ENCODE results near the gene IPO5. TPM values are rescaled to one million over a fixed set of nuclear protein-coding genes. Genes with fewer than 3 reads are reported as not detected.

IPO5 gene
- total RNA-seq, 2 donors from 2014 or later, result 110 to 131 TPM

DNA sequence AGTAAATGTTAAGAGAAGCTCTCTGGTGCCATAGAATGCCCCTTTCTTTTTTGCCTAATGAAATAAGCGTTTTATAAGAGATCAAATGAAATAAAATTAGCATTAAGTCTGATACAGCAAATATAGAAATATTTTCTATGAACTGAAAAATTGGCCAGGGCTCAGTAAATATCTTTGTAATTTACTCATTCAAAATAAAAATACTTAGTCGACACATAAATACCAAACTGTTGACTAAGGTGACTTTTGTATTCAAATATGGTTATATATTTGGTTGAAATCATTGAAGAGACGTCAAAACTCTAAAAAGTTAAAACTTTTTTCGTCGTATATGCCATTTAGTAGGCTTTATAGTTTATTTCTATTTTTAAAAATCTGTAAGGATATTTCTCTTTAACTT, 25.6 kb downstream of the IPO5 start:
- ATAC-seq (ENCODE audit: insufficient number of reproducible peaks, low FRiP score, low read depth), result no peak
- Histone ChIP-seq H3K4me3 (peak overlapping the region; percentile 10), H3K4me1 (ENCODE audit: control insufficient read depth in 1 of 2, low read depth in 2 of 2) (peaks cover 15 to 19% of the 10 kb centered on the region in 2 donors), H3K36me3 (peaks cover 5% of the 10 kb centered on the region), H3K27me3 (replicated peaks; ENCODE audit: insufficient read depth) (no peaks in the 10 kb centered on the region), H3K9me3 (no peaks in the 10 kb centered on the region), H3K27ac (no peak overlapping the region)
- TF ChIP-seq, protein P1, sequence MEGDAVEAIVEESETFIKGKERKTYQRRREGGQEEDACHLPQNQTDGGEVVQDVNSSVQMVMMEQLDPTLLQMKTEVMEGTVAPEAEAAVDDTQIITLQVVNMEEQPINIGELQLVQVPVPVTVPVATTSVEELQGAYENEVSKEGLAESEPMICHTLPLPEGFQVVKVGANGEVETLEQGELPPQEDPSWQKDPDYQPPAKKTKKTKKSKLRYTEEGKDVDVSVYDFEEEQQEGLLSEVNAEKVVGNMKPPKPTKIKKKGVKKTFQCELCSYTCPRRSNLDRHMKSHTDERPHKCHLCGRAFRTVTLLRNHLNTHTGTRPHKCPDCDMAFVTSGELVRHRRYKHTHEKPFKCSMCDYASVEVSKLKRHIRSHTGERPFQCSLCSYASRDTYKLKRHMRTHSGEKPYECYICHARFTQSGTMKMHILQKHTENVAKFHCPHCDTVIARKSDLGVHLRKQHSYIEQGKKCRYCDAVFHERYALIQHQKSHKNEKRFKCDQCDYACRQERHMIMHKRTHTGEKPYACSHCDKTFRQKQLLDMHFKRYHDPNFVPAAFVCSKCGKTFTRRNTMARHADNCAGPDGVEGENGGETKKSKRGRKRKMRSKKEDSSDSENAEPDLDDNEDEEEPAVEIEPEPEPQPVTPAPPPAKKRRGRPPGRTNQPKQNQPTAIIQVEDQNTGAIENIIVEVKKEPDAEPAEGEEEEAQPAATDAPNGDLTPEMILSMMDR (IDR thresholded peaks at IDR 0.05), result no peak
- no peak for DNase-seq (ENCODE audit: low spot score)

DNA sequence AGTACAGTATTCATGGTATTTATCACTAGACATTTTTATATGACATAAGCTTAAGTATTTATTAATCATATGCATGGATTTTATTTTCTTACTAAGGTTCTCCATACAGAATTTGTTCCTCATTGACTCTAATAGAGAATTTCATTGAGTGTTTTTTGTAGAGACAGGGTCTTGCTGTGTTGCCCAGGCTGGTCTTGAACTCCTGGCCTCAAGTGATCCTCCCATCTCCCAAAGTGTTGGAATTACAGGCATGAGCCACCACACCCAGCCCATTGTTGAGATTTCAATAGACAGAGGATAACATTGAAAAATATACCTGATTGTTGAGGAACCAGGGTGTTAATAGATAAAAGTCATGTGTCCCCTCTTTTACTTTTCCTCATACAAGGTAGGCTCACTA, 26.1 kb downstream of the IPO5 start:
- ATAC-seq (ENCODE audit: insufficient number of reproducible peaks, low FRiP score, low read depth) (no peak), DNase-seq (ENCODE audit: low spot score) (no peak)
- H3K27ac ChIP-seq, result no peak overlapping the region
- TF ChIP-seq, protein P1 (IDR thresholded peaks at IDR 0.05), result no peak
- peaks cover 15 to 19% of the 10 kb centered on the region in 2 donors for H3K4me1 ChIP-seq (ENCODE audit: control insufficient read depth in 1 of 2, low read depth in 2 of 2)
- no peaks in the 10 kb centered on the region for H3K9me3 ChIP-seq
- H3K4me3 ChIP-seq, result no peak overlapping the region
- H3K27me3 ChIP-seq (replicated peaks; ENCODE audit: insufficient read depth), result no peaks in the 10 kb centered on the region
- H3K36me3 ChIP-seq, result peaks cover 5% of the 10 kb centered on the region

DNA sequence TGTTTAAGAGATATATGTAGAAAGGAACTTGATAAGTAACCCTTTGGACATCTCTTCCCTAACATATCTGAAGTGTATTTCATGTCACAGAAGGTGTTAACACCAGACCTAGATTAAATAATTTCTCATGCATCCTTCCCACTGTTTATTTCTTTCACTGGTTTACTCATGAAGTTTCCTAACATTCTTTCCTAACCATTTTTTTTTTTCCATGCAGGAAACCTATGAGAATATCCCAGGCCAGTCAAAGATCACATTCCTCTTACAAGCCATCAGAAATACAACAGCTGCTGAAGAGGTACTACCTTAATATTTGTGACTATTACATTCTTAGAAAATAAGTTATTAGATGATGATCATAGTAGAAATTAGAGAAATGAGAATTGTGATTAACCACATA, 28.8 kb downstream of the IPO5 start:
- peaks cover 15 to 17% of the 10 kb centered on the region in 2 donors for H3K4me1 ChIP-seq (ENCODE audit: control insufficient read depth in 1 of 2, low read depth in 2 of 2)
- no peak overlapping the region for H3K27ac ChIP-seq
- no peaks in the 10 kb centered on the region for H3K9me3 ChIP-seq
- TF ChIP-seq, protein P1 (IDR thresholded peaks at IDR 0.05), result no peak
- ATAC-seq (ENCODE audit: insufficient number of reproducible peaks, low FRiP score, low read depth), result no peak
- no peak for DNase-seq (ENCODE audit: low spot score)
- H3K4me3 ChIP-seq, result no peak overlapping the region
- H3K36me3 ChIP-seq, result peaks cover 27% of the 10 kb centered on the region
- H3K27me3 ChIP-seq (replicated peaks; ENCODE audit: insufficient read depth), result no peaks in the 10 kb centered on the region

DNA sequence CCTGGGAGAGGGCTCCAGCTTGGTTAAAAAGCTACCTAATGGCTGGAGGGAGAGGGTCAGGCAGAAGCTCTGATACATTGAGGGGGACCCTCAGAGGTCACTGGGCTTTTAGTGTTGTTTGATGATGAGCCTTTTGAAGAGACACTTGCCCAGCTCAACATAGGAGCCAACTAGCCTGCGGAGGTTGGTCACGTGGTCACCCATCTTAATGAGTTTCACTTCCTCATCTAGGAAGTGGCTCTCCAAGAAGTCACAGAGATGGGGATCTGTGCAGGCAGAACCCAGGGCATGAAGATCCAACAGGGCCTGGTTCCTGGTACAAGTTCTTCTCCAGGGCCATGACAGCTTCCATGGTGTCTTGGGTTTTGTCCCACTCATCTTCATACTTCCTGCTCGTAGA, 33.4 kb downstream of the IPO5 start:
- Histone ChIP-seq H3K27me3 (replicated peaks; ENCODE audit: insufficient read depth) (no peaks in the 10 kb centered on the region), H3K4me3 (no peak overlapping the region), H3K27ac (no peak overlapping the region), H3K36me3 (peaks cover 56% of the 10 kb centered on the region), H3K4me1 (ENCODE audit: control insufficient read depth in 1 of 2, low read depth in 2 of 2) (no peaks in the 10 kb centered on the region), H3K9me3 (no peaks in the 10 kb centered on the region)
- ATAC-seq (ENCODE audit: insufficient number of reproducible peaks, low FRiP score, low read depth), result no peak
- DNase-seq (ENCODE audit: low spot score), result no peak
- TF ChIP-seq, protein P1 (IDR thresholded peaks at IDR 0.05), result no peak

DNA sequence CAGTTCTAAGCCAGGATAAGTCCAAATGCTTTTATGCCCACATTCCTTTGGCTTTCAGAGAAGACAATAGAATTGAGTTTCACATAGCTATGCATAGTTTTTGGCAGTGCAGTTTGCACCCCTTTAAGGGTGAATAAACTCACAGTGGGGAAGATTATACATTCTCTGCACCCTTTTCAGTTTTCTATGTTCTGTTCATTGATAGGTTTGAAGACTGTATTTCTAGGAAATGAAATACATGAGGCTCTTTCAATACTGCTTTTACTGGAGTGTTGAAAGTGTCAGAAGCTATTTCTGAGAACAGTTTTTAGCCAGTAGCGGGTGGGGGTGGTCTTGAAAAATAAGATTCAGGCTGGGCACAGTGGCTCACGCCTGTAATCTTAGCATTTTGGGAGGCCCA, 46.2 kb downstream of the IPO5 start:
- no peak for DNase-seq (ENCODE audit: low spot score)
- TF ChIP-seq, protein P1 (IDR thresholded peaks at IDR 0.05), result no peak
- Histone ChIP-seq H3K27me3 (replicated peaks; ENCODE audit: insufficient read depth) (no peaks in the 10 kb centered on the region), H3K9me3 (no peaks in the 10 kb centered on the region), H3K36me3 (peaks cover 32% of the 10 kb centered on the region), H3K4me3 (no peak overlapping the region), H3K4me1 (ENCODE audit: control insufficient read depth in 1 of 2, low read depth in 2 of 2) (no peaks in the 10 kb centered on the region), H3K27ac (no peak overlapping the region)
- ATAC-seq (ENCODE audit: insufficient number of reproducible peaks, low FRiP score, low read depth), result no peak
